Activated CD4-positive, alpha-beta T cell treated with anti-CD3 and anti-CD28 coated beads, Interleukin-2, amount 50 U/mL, for 1 hour (primary cell): Measurements from ENCODE around the gene LIM2.
A peak's percentile ranks its signal among the peaks of the same experiment; 100 is the strongest.

Experiments
- DNase-seq: peaks from one replicate; pipeline ENCODE4 v3.0.0-alpha.2; 2020

The LIM2 gene

DNA sequence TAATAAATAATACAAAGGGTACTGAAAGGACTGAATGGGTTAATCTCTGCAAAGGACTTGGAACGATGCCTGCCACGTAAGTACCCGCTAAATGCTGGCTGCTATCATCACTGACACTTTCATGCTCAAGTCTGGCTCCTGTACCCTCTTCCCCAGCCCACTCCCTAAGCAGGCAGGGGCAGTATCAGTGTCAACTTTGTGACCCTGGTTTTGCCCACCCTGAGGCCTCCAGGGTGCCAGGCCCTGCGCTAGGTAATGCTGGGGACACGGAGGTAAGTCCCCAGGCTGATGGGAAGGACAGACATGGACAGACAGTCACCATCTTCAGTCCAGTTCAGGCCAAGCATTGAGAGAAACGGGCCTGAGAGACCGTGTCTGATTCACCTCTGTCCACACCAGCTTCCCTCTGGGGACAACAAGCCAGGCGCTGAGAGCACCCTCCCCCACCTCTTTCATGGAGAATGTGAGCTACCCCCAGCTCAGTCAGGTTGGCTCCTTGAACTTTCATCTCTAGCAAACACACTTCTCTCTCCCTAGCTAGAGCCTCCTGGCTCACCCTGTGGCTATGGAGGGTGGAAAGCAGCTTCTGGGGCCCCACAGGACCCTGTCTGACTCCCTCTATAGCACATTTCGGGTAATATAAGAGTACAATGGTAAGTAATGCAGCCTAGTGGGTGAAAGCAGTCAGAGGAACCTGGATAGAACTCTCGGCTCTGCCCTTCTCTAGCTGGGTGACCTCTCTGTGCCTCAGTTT, 22.4 kb downstream of the LIM2 start:
- no peak for DNase-seq

DNA sequence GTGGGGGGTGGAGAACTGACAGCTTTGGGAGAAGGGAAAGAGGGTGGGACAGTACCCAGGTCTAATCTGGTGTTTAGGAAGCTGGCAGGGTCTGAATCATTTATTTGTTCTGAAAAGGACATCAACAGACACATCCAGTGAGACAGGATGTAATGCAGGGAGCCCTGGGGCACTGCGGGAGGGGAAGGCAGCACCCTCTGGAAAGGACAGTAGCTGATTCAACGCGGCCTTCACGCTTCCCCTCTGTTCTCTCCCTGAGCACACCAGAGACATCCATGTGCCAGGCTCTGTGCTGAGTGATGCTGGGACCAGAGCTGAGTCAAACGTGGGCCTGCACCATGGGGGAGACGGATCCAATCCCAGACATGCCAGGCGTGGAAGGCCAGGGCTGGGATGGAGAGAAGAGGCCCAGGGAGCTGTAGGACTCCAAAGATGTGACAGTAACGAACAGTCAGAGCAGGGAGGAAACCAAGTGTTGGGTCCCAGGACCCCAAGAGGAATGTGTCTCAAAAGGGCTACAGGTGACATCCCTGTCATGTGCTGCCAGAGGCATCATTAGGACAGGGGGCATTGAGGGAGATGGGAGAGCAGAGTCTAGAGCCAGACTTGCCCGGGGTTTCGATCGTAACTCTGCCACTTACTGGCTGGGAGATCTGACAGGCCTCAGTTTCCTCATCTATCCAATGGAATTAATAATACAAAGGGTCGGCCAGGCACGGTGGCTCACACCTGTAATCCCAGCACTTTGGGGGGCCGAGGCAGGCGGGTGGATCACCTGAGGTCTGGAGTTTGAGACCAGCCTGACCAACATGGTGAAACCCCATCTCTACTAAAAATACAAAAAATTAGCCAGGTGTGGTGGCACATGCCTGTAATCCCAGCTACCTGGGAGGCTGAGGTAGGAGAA, 23.3 kb downstream of the LIM2 start:
- no peak for DNase-seq

DNA sequence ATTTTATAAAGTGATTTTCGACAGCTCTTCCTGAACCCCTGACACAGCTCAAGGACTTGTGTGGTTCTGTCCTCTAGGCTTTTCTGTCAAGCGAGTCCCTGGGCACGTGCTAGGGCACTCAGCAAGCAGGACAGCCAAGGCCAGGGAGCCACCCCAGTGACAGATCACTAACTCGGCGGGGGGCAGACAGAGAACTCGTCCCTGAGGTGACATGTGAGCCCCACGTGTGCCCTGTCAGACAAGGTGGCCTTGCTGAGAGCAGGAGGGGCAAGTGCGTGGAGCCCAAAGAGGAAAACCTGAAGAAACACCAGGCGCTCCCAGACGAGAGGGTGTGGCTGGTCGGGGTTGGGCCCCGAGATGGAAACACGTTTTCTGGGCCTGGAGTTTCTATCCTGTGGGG, 26.5 kb downstream of the LIM2 start:
- DNase-seq, result no peak

- no peak for DNase-seq
These were observed 28.5 kb downstream of the LIM2 start for GRCh38 chr19:51359294-51359693.

DNA sequence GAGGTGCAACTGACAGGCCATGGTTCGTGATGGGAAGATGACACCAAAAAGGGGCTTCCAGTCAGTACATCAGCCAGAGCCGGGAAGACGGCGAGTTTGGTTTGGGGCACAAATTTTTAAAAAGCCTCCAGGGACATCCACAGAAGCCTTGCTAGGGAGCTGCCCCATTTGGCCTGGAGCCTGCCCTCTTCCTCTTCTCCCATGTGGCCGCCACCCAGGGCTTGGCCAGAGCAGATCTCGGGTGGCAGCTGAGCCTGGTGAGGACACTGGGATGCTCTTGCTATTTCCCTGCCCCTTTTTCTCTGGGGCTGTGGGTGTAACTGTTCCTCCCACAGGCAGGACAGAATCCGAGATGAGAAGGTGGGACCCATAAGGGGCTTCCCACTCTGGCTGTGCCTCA, 29.8 kb downstream of the LIM2 start:
- DNase-seq, result no peak

GRCh38 chr19:51356159-51356801, 31.5 kb downstream of the LIM2 start:
- no peak for DNase-seq

DNA sequence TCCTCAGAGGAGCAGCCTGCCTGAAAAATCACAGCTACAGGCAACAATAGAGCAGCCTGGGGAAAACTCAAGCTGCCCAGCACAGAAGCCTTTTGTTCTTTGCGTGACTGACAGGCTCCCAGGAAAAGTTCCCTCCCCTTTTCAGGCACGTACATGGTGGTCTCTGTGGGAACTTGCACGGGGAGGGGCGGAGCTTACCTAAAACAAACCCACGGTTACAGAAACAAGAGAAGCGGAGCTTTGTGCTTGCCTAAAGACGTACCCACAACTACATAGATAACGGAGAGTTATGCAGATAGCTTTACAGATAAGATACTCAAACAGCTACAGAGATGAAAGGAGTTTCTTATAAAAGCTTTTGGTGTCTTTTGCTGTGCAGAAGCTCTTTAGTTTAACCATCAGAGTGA, 33.0 kb downstream of the LIM2 start:
- DNase-seq, result no peak

GRCh38 chr19:51354103-51354741, 33.6 kb downstream of the LIM2 start:
- no peak for DNase-seq

DNA sequence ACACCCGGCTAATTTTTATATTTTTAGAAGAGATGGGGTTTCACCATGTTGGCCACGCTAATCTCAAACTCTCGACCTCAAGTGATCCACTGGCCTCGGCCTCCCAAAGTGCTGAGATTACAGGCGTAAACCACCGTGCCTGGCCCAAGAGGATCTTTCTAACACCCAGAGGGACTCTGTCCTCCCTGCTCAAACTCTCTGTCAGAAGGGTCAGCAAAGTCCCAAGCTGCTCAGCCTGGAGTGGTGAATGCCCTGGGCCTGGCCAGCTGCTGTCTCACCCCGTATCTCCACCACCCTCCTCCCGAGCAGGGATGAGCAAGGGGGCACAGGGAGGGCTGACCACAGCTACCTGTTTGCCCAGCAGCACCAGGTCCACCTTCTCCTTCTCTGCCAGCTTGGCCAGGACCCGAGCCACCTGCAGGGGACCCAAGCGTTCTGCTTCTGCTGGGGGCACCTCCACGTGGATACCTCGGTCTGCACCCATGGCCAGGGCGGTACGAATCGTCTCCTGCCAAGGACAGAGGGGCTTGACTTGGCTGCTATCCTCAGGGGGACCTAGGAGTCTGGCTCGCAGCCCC, 34.9 kb downstream of the LIM2 start:
- no peak for DNase-seq

DNA sequence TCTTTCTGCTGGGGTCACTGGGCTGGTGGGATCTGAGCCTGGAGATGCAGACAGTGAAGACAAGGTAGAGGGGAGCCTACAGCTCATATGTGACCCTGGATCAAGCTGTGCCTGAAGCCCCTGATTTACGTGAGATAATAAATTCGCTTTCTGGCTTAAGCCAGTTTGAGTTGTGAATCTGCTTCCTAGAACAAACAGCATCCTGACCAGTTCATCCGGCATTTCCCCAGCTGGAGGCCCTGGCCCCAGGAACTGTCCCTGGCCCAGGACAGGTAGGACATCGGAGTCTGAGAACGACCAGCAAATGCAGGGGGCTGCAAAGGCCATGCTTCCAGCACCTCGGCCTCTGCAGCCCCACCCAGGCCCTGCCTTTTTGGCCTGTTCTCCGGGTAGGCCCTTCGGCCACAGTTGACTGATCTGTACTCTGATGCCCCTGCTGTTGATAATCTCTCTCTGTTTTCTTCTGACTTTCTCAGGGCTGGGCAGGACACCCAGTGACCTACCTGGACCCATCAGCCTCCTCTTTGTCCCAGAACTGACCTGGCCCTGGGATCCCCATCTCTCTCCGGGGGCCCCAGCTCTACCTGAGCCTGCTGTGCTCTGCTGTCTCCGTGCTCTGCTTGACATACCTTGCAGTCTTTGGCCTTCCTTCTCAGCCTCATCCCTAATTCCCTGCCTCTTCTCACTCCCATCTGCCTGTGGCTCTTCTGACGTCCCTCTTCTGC, 36.3 kb downstream of the LIM2 start:
- no peak for DNase-seq

- no peak for DNase-seq
These were observed 40.4 kb downstream of the LIM2 start for GRCh38 chr19:51347209-51347928.

- DNase-seq, result no peak
These were observed 41.0 kb downstream of the LIM2 start for GRCh38 chr19:51346742-51347141.

DNA sequence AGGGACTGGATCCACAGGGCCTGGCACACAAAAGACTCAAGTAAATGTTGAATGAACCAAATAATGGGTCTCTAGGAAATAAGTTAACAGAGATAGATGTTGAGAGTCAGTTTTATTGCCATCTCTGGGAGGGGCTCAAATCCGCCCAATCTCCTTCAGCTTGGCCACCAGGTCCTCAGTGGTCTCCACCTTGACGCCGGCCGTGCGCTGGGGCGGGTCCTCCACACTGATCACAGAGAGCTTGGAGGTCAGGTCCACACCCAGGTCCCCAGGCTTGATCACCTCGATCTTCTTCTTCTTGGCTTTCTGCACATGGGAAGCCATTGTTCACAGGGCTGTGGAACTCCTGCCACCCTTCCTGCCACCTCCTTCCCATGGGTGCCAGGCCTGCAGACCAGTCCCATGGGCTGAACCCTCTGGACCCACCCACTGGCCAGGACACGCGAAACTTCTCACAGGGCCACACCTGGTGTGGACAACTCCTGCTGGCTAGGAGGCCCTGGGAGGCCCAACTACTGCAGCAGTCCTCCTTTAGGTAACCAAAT, 42.6 kb downstream of the LIM2 start:
- no peak for DNase-seq

DNA sequence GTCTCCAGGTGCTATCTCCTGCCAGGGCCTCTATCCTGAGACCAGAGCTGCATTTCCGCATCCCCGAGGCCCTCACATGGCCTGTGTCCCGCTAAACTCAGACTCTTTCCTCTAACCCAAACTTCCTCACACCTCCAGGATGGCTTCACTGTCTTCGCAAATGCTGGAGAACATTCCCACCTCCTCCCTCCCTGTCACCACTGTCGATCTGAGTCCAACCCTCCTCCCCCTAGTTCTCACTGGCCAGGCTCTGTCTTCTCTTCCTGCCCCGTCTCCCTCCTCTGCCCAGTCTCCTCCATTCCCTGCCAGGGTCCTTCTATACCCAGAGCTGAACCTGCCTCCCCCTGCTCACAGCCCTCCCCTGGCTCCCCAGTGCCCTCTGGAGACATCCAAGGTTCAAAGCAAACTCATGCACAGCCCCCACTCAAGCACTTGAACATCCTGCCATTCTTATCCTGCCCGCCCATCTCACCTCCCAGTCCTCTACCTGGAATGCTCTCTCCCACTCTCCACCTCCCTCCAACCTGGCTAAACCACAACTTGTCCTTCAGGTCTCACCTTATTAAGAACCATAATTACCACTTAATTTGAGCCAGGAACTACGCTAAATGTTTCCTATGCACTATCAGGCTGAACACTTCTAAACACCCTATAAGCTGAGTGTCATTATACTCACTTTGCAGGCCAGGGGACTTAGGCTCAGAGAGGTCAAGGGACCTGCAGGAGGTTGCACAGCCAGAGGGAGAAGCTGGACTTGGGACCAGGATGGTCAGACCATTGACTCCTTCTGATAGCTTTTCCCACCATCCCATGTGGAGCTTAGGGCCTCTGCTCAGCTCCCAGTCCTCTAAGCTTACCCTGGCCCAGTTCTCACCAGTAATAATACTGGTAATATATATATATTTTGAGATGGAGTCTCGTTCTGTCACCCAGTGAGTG, 44.9 kb downstream of the LIM2 start:
- no peak for DNase-seq

DNA sequence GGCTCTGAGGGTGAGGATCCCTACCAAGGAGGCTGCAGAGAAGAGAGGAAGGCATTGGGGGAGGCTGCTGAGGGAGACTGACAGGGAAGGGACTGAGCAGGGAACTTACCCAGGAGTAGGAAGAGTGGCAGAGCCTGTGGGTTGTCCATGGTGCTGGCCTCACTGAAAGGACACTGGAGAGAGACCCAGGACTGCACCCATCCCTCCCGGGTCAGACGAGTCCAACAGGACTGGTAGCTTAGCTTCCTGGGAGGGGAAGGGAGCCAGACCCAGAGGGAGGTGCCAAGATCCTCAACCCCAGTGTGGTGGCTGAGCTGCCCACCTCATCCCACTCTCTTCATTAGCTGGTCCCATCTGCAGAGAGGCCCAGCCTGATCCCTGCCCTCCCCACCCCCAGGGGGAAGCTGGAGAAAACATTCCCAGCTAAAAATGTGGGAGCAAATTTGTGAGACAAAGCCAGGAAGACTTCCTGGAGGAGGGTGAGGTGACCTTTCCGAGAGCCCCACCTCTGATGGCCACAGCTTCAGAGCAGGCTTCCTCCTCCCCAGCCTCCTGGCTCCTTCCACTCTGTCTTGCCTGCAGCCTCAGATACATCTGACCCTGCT, 45.7 kb downstream of the LIM2 start, which contains the start of gene VSIG10L:
VSIG10L (minus strand) TSS at position 164 of the 605 bp plus-strand sequence; CDS start at position 149, 15 bp downstream.
- DNase-seq, result no peak

- DNase-seq, result no peak
These were observed 46.7 kb downstream of the LIM2 start for GRCh38 chr19:51341066-51341465.

DNA sequence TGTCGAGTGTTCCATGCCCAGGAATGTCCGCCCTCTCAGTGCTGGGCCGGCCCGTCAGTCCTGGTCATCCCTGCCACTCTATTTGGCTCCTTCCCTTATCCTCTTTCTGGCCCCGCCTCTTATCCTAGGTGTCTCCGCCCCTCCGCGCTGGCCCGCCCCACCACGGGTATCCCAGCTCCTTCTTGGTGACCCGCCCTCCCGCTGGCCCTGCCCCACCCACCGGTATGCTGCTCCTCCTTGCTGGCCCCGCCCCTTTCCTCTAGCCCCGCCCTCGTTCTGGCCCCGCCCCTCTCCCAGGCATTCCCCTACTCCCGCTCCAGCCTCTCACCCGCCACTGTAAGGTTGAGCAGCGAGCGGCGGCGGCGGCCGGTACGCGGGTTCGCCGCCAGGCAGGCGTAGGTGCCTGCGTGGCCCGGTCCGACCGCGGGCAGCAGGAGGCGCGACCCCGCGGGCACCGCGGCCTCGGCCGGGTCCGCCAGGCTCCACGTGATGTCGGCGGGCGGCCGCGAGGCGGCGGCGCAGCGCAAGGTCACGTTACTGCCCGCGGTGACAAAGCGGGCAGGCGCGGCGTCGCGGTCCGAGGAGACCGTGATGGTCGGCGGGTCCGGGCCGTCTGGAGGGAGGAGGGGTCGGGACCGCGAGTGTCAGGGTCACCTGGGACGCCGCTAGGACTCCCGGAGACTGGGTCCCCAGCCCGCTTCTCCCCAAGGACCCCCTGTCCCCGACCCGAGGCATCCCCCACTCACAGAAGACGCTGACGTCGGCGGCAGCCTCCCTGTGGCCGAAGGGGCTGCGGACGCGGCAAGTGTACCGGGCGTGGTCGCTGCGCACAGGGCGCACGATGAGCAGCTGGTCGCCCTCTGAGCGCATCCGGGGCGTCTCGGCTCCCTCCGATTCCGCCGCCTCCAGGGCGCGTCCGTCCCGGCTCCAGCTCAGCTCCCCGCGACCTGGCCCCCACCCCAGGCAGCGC, 47.8 kb downstream of the LIM2 start:
- peak; percentile 83 for DNase-seq

DNA sequence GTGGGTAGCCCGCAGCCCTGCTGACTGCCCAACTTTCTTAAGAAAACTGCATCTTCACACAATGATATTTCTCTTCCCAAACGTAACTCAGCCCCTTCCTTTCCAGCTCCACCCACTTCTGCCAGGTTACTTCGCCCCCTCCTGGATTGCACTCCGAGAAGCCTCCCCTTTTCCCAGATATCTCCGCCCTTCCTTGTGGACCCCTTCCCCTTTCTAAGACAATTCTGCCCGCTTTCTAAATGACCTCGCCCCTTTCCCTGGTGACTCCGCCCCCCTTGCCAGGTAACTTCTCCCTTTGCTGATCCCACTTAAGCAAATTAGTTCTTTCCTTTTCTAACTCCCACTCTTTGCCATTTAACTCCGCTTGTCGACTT, 48.5 kb downstream of the LIM2 start:
- no peak for DNase-seq
